Body of pancreas (tissue), 4 donors: ENCODE results near the gene P2RX5.

ENCODE experiments used
- CTCF ChIP-seq, 7 experiments: fragments of 450-650 bp in 4 of 7; fragments of 200-600 bp in 3 of 7; sonication (generic) in 3 of 7; IDR thresholded peaks; one replicate each; pipeline ENCODE4 v1.5.1; 2016 to 2019; ENCODE audit warnings: antibody characterized with exemption in 7 of 7
- POLR2A ChIP-seq, 3 donors: fragments of 450-650 bp; IDR thresholded peaks; one replicate each; pipeline ENCODE4 v1.6.1; 2016; ENCODE audit warnings: antibody characterized with exemption in 3 of 3, mild to moderate bottlenecking in 2 of 3

GRCh38 chr17:3681057-3681456 lies 14.9 kb downstream of the P2RX5 start:
- TF ChIP-seq CTCF (IDR thresholded peaks at IDR 0.05): no peak
- TF ChIP-seq POLR2A (IDR thresholded peaks at IDR 0.05): no peak
